ENCODE measurements around the gene ZSCAN10.

GRCh38 chr16:3046641-3047386 lies 52.3 kb downstream of the ZSCAN10 start:
- TF ChIP-seq CTCF (IDR thresholded peaks at IDR 0.05) (no peak), POLR2A (IDR thresholded peaks at IDR 0.05) (no peak)

All from thyroid gland (tissue), 4 donors.